Neuron (in vitro differentiated cells): ENCODE measurements around the gene ERFL.

Experiments
- H2AFZ ChIP-seq: one replicate; pipeline ENCODE4 v1.6.1; 2013; ENCODE audit warnings: low read depth, mild to moderate bottlenecking, inconsistent platforms, low read length, moderate library complexity
- H3K27me3 ChIP-seq: one replicate; pipeline ENCODE4 v1.6.1; 2013; ENCODE audit warnings: low read length; ENCODE audit not compliant: insufficient read depth
- H3K36me3 ChIP-seq: one replicate; pipeline ENCODE4 v1.6.1; 2013; ENCODE audit warnings: low read length; ENCODE audit not compliant: insufficient read depth
- H3K4me1 ChIP-seq: one replicate; pipeline ENCODE4 v1.6.1; 2013; ENCODE audit warnings: low read length; ENCODE audit not compliant: insufficient read depth
- H3K4me3 ChIP-seq: 2 replicates; pipeline ENCODE4 v1.5.1; 2013; ENCODE audit warnings: mild to moderate bottlenecking, low read length, moderate library complexity
- H3K9me3 ChIP-seq: one replicate; pipeline ENCODE4 v1.6.1; 2013; ENCODE audit warnings: low read length

ERFL gene

DNA sequence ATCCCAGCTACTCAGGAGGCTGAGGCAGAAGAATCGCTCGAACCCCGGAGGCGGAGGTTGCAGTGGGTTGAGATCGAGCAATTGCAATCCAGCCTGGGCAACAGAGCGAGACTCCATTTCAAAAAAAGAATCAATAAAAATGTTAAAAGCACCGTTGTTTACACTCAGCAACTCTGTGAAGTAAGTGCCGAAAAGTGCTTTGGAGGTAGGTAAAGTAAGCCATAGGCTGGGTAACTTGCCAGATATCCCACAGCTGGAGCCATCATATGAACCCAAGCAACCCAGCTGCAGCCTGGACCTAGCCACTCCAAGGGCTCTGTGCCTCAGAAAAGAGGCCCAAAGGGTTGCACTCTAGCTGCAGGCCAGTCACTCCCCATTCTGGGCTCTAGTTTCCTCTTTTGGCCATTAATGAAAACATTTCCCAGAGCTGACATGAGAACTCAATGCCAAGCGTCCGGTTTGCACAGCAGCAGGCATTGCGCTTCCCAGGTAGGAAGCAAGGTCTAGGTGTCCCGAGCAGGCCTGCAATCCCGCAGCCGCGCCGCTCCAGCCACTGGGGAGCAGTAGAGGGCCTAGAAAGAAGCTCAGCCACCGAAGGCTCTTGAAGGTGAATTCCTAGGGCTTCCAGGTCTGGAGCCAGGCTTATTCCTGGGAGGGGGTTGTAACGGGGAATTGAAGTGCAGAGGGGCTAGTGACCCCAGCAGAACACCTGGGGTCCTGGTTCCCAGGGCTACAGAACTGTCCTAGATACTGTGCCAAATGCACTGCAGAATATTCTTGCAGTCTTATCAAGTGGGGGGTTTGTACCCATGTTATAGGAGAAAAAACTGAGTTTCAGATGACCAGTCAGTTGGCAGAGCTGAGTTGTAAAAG lies 55.2 kb downstream of the ERFL start:
- H3K9me3 ChIP-seq = no peaks in the 10 kb centered on the region
- H3K27me3 ChIP-seq = peaks cover 10% of the 10 kb centered on the region
- H3K36me3 ChIP-seq = peaks cover 38% of the 10 kb centered on the region
- no peaks in the 10 kb centered on the region for H3K4me1 ChIP-seq
- H2AFZ ChIP-seq = no peak overlapping the region
- no peak overlapping the region for H3K4me3 ChIP-seq

DNA sequence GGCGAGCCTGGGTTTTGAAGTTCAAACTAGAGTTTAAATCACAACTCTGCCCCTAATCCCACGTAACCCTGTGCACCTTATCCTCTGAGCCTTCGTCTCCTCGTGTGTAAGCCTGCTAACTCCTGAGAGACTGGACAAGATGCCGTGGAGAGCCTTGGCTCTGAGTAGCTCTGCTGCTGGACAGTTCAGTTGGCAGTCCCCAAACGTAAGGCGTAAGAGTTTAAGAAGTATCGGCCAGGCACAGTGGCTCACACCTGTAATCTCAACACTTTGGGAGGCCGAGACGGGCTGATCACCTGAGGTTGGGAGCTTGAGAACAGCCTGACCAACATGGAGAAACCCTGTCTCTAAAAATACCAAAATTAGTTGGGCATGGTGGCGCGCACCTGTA lies 55.9 kb downstream of the ERFL start:
- Histone ChIP-seq H3K4me3 (no peak overlapping the region), H3K9me3 (no peaks in the 10 kb centered on the region), H3K36me3 (peaks cover 44% of the 10 kb centered on the region), H3K4me1 (no peaks in the 10 kb centered on the region), H2AFZ (no peak overlapping the region), H3K27me3 (peaks cover 7% of the 10 kb centered on the region)

DNA sequence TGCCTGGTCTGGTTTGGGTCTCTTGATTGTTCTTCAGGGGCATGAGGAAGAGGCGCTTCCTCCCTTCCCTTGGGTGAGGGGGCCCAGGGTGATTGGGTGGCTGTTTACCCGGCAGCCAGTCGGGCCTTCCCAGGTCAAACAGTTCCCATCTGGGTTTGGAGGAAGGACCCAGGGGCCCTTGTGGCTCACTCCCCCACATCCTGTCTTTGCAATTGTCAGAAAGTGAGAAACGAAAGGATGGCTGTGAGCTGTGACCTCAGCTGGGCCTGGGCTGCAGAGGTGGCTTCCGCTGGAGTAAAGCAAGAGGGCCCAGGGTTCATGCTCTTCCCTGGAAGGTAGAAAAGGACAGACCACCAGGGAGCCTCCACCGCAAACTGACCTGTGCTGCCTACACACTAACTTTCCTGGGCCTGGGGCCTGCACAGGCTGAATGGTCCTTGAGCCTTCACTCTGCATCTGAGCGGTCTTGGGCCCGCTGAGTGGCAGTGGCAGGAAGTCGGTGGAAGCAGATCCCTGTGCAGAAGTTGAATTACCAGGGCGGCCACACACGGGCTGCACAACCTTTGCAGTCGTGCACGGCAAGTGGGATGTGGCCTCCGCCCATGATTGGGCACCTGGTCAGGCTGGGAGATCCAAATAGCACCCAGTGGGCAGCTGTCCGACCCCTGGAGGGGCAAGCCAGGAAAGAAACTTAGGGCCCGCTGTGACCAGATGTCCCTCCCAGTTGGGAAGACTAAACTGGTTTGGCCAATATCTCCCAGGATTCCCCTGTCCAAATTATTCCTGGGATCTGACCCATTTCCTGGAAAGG lies 56.5 kb downstream of the ERFL start:
- Histone ChIP-seq H3K27me3 (peaks cover 2% of the 10 kb centered on the region), H3K36me3 (peaks cover 47% of the 10 kb centered on the region), H2AFZ (no peak overlapping the region), H3K4me1 (no peaks in the 10 kb centered on the region), H3K4me3 (no peak overlapping the region), H3K9me3 (no peaks in the 10 kb centered on the region)

DNA sequence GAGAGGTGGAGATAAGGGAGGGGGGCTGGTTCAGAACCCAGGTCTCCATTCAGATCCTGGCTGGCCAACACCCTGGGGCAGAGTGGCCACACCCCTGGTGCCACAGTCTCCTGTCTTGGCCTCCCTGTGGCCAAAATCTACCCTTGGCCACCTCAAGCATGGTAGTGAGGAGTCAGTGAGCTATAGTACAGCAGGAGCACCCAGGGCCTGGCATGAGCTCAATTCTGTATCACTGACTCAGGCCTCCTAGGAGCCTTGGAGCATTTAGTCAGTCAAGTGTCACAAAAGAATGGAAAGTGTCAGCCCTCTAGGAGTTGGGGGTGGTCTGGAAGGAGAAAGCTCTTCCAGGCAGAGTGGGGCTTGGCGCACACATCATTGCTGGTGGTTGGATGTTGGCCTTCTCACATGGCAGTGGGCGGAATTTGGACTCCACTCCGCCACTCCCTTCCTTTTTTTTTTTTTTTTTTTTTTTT lies 57.8 kb downstream of the ERFL start:
- no peaks in the 10 kb centered on the region for H3K9me3 ChIP-seq
- H2AFZ ChIP-seq = no peak overlapping the region
- H3K4me1 ChIP-seq = no peaks in the 10 kb centered on the region
- no peak overlapping the region for H3K4me3 ChIP-seq
- H3K36me3 ChIP-seq = peaks cover 53% of the 10 kb centered on the region
- no peaks in the 10 kb centered on the region for H3K27me3 ChIP-seq

DNA sequence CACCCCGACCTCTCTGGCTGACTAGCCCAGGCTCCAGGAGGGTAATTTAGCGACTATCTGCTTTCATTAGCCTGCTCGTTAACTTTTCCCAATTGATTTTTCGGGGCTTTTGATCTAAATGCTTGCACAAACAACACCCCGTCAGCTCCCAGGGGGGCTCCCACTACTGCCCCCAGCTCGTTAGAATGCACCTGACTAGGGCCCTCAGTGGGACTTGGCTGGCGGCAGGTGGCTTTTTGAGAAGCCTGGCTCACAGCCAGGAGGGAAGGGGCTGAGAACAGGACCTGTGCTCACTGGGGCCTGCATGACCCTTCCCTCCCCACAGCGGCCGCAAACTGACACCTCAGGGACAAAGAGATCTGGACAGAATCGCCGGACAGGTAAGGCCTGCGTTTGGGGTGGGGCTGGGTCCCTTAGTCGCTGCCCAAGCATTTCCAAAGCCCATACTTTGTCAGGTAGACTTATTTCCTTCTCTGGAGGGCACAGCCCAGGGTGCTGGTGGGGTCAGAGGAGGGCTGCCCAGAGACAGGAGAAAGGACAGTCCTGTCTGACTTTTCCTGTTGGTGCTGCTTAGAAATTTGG lies 58.8 kb downstream of the ERFL start:
- Histone ChIP-seq H3K36me3 (peaks cover 63% of the 10 kb centered on the region), H2AFZ (no peak overlapping the region), H3K4me1 (no peaks in the 10 kb centered on the region), H3K4me3 (no peak overlapping the region), H3K9me3 (no peaks in the 10 kb centered on the region), H3K27me3 (no peaks in the 10 kb centered on the region)

DNA sequence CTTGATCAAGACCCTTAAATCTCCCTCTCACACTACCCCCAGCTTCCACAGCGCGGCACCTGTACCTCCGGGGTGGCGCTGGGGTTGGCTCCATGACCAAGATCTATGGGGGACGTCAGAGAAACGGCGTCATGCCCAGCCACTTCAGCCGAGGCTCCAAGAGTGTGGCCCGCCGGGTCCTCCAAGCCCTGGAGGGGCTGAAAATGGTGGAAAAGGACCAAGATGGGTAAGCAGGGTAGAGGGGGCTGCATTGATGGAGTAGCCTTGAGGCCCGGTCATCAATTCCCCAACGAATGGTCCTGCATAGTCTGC lies 59.3 kb downstream of the ERFL start:
- no peaks in the 10 kb centered on the region for H3K27me3 ChIP-seq
- no peak overlapping the region for H2AFZ ChIP-seq
- no peaks in the 10 kb centered on the region for H3K4me1 ChIP-seq
- no peak overlapping the region for H3K4me3 ChIP-seq
- peaks cover 68% of the 10 kb centered on the region for H3K36me3 ChIP-seq
- H3K9me3 ChIP-seq = no peaks in the 10 kb centered on the region

DNA sequence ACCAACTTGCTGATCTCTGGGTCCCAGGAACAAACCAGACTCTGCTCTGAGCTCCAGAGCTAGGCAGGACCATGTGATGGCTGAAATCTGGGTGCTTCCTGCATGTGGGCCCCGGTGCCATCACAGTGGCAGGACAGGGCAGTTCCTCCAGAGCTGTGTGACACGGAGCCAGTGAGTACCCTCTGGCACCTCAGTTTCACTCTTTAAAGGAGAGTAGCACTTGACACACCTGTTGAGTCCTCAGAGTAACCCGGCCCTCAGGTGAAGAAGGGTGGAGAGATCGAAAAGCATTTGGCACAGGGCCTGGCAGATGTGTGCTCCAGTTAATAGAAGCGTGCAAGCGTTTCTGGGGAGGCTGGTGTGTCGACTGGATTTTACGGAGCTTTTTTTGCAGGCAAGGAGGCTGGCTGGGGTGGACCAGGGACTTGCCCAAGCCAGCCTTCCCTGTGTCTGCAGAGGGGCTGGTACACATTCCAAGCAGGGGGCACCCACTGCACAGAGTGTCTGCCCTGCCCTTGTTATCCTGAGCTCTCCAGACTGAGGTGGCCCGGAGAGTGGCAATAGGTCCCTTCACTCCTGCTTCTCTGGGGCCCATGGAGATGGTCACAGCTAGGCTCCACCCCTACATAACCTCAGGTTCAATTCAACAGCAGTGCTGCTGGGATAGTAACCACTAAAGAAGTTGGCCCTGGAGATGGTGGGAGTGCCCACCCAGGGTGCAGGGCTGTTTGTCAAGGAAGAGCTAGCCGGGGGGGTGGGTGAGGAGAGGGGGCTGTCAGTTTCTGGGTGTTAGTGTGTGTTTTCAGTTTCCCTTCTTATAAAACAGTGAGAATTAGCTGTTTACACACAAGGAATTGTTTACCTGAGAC lies 59.9 kb downstream of the ERFL start:
- Histone ChIP-seq H3K4me3 (no peak overlapping the region), H3K27me3 (no peaks in the 10 kb centered on the region), H3K4me1 (no peaks in the 10 kb centered on the region), H3K36me3 (peaks cover 73% of the 10 kb centered on the region), H3K9me3 (no peaks in the 10 kb centered on the region), H2AFZ (no peak overlapping the region)

DNA sequence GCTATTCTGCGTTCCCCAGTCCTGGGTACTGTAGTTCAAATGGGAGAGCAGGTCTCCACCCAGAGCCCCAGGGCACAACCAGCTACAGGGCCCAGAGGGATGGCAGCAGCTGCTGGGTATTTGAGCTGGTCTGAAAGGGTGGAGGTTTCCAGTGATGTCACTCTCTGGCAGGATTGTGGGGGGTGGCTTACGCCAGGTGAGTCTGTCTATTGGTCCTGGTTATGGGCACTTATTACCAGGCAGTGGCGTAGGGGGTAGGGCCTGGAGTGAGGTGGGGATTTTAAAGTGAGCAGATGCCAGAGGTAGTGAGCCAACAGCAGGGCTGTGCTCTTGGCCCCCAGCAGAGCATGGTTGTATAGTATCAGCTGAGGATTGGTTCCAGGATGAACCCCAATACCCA lies 62.0 kb downstream of the ERFL start:
- Histone ChIP-seq H3K4me3 (no peak overlapping the region), H3K27me3 (no peaks in the 10 kb centered on the region), H2AFZ (no peak overlapping the region), H3K36me3 (peaks cover 86% of the 10 kb centered on the region), H3K4me1 (peaks cover 15% of the 10 kb centered on the region), H3K9me3 (no peaks in the 10 kb centered on the region)

DNA sequence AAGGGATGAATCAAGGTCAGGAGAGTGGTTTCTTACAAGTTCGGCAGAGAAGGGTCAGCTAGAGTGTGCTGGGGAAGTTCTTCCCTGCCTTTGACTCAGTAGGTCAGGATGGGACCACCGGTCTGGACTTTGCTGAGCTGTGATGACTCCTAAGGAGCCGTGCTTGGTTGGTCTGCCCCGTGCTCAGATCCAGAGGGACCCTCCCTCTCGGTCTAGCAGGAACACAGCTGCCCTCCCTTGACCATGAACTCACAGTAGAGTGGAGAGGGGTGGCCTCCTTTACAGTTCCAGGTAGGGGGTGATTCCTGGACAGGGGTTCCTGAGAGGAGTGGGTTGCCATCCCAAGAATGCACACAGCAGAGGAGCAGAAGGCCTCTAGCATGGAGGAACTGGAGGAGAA lies 63.9 kb downstream of the ERFL start:
- no peaks in the 10 kb centered on the region for H3K9me3 ChIP-seq
- H3K36me3 ChIP-seq = peaks cover 74% of the 10 kb centered on the region
- no peak overlapping the region for H2AFZ ChIP-seq
- H3K27me3 ChIP-seq = no peaks in the 10 kb centered on the region
- no peak overlapping the region for H3K4me3 ChIP-seq
- peaks cover 21% of the 10 kb centered on the region for H3K4me1 ChIP-seq

DNA sequence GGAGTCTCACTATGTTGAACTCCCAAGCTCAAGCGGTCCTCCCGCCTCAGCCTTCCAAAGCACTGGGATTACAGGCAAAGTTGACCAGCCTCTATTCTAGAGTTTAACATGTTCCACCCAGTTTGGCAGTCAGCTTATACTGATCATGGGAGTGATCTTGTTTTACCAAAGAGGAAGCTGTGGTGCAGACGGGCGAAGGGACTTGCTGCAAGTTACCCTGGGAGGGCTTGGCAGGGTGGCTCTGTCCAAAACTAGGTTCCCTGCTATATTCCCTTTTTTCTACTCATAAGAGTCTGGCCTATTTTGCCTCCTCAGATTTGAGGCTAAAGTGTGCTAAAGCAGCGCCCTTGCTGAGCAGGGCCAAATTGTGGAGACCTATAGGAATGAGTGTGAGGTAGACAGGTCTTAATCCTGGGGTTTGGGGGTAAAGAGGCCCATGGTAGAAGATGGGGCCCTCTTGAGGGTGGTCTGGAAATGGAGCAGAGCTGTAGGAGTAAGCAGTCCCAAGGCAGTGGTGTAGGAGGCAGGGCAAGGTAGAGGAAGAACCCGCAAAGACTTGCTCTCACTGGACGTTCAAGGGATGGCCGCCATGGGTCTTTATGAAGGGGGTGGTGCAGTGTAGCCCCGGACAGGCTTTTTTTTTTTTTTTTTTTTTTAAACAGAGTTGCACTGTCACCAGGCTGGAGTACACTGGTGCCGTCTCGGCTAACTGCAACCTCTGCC lies 64.9 kb downstream of the ERFL start:
- H3K4me1 ChIP-seq = peaks cover 23% of the 10 kb centered on the region
- H3K36me3 ChIP-seq = peaks cover 64% of the 10 kb centered on the region
- no peak overlapping the region for H3K4me3 ChIP-seq
- H3K27me3 ChIP-seq = no peaks in the 10 kb centered on the region
- H3K9me3 ChIP-seq = no peaks in the 10 kb centered on the region
- H2AFZ ChIP-seq = no peak overlapping the region

DNA sequence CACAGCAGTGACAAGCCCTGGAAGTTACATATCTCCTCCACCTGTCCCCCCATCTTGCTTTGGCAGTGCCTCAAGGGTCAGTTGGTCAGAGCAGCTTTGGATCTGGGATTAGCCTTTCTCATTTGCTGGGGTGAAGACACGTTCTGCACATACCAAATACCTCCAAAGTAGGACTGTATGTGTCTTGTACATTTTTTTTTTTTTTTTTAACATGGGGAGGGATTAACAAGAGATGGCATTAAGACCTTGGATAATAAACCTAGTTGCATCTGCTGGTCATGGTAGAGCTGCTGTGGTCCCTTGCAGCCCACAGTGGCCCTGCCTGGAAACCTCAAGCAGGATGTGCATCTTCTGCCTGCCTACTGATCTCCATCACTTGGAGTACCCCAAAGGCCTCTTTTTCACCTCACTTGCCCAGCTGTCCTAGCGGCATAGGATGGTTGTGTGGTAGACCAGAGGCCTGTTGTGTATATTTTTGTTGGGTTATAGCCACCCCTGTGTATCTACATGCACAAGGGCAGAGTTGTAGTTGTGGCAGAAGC lies 65.7 kb downstream of the ERFL start:
- Histone ChIP-seq H3K4me3 (no peak overlapping the region), H2AFZ (no peak overlapping the region), H3K27me3 (no peaks in the 10 kb centered on the region), H3K36me3 (peaks cover 56% of the 10 kb centered on the region), H3K4me1 (peaks cover 23% of the 10 kb centered on the region), H3K9me3 (no peaks in the 10 kb centered on the region)

DNA sequence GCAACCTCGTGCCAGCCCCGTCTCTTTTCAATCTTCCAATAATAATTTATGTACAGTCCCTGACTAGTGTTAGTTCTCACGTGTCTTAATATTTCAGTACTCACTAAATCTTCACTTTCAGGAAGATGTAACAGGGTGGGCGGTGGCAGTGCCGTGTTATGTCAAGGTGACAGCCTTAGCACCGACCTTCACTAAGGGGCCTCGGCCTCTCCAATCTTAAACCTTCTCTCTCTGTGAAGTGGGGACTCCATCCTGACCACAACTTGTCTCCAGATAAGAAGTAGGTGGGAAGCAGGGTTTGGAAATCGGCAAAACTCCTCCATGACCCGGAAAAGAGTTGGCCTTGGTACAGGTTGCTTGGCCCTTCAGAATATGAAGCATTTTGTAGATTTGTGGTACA lies 66.4 kb downstream of the ERFL start:
- Histone ChIP-seq H3K4me1 (peaks cover 23% of the 10 kb centered on the region), H3K27me3 (no peaks in the 10 kb centered on the region), H2AFZ (no peak overlapping the region), H3K4me3 (peak overlapping the region; percentile 84), H3K36me3 (peaks cover 52% of the 10 kb centered on the region), H3K9me3 (no peaks in the 10 kb centered on the region)
